Measurements from ENCODE around the gene DNAJB2.

GRCh38 chr2:219285373-219285735, 6.2 kb downstream of the DNAJB2 start:
- TF ChIP-seq CTCF (IDR thresholded peaks at IDR 0.05 in 2 of 3, conservative IDR thresholded peaks at IDR 0.05 in 1 of 3; ENCODE audit: borderline replicate concordance in 1 of 3, insufficient read depth in 1 of 3, low read depth in 2 of 3, low read length in 2 of 3): no peak
- no peak for TF ChIP-seq EZH2 (IDR thresholded peaks at IDR 0.05)
- no peak for TF ChIP-seq POLR2AphosphoS5 (IDR thresholded peaks at IDR 0.05; ENCODE audit: low read depth, low read length)
- no peak for TF ChIP-seq EZH2phosphoT487 (IDR thresholded peaks at IDR 0.05; ENCODE audit: borderline replicate concordance)
- TF ChIP-seq ZBTB33 (IDR thresholded peaks at IDR 0.05; ENCODE audit: extremely low read depth, insufficient replicate concordance, low read length): no peak
- TF ChIP-seq RAD21 (IDR thresholded peaks at IDR 0.05; ENCODE audit: low read depth): no peak
- no peak for TF ChIP-seq POLR2A (IDR thresholded peaks at IDR 0.05; ENCODE audit: borderline replicate concordance, extremely low read depth, insufficient read depth, insufficient read length)
- TF ChIP-seq ZFX (IDR thresholded peaks at IDR 0.05): no peak
- TF ChIP-seq MAX (IDR thresholded peaks at IDR 0.05): no peak
- no peak for TF ChIP-seq SP1 (IDR thresholded peaks at IDR 0.05; ENCODE audit: low read depth)
